ENCODE results near the gene DNASE1.
A peak's percentile ranks its signal among the peaks of the same experiment; 100 is the strongest.

DNASE1 gene

GRCh38 chr16:3610698-3611145 lies 43.8 kb upstream of the DNASE1 start:
- peak overlapping the region; percentile 94 for H3K4me3 ChIP-seq (ENCODE audit: low read depth, low read length, poor library complexity, severe bottlenecking)
- H3K36me3 ChIP-seq (ENCODE audit: insufficient read depth, low read length): peaks cover 30% of the 10 kb centered on the region

DNA sequence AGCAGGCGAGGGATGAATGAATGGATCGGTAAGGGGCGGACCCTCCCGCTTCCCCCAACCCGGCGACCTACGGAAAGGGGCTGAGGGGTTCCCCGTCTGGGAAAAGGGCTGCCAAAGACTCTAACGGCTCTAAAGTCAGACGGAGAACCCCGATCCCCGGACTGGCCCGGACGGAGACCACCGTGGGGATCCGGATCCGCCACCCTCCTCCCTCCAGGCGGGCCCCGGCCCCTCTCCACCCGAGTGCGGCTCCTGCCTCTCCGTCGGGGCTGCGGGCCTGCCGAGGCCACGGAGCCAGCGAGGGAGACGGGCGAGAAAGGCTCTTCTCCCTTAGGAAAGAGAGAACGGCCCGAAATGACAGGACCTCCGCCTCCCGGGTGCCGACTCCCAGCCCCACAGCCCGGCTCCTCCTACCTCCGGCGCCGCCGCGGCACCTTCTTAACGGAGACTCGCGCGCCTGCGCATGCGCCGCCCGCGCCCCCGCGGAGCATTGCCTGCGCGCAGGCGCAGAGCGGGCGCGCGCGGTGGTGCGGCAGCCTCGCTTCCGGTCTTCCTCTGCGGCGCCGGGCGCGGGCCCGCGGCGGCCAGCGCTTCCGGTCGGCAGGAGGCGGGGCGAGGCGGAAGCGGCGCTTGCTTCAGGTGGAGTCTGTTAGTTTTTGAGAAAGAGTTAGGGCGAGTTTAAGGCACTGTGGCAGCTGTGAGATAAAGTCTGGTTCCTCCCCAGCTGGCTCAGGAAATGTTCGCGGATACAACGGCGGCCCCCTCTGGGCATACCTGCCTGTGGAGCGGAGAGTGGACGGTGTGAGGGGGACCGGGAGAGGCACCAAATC lies 43.1 kb upstream of the DNASE1 start, which contains the start of gene SLX4:
Gene SLX4, minus strand, starts transcription at position 461 of the 830 bp plus-strand sequence. CDS start 2,642 bp downstream, outside the sequence.
- Histone ChIP-seq H3F3A (ENCODE audit: insufficient read depth, low read length) (no peaks in the 10 kb centered on the region), H3K9me2 (ENCODE audit: low read depth, low read length) (no peaks in the 10 kb centered on the region), H3K27me3 (ENCODE audit: insufficient read depth, low read length) (no peaks in the 10 kb centered on the region), H3K36me3 (ENCODE audit: insufficient read depth, low read length) (peaks cover 31% of the 10 kb centered on the region), H2AFZ (ENCODE audit: low read length) (no peak within 1 kb of the TSS), H3K4me2 (ENCODE audit: low read length) (peak within 1 kb of the TSS; percentile 95), H3K79me2 (ENCODE audit: insufficient read depth, low read length) (peaks cover 46% of the 10 kb centered on the region), H3K27ac (ENCODE audit: low read depth, low read length, poor library complexity, severe bottlenecking) (peak within 1 kb of the TSS; percentile 85), H3K9ac (ENCODE audit: low read length) (peak within 1 kb of the TSS; percentile 92), H3K4me1 (ENCODE audit: insufficient read depth, low read length, severe bottlenecking) (peaks cover 67% of the 10 kb centered on the region), H3K9me3 (ENCODE audit: low read length) (no peaks in the 10 kb centered on the region), H3K4me3 (ENCODE audit: low read depth, low read length, poor library complexity, severe bottlenecking) (peak within 1 kb of the TSS; percentile 94), H4K20me1 (ENCODE audit: insufficient read depth, low read length) (no peaks in the 10 kb centered on the region)
- TF ChIP-seq EZH2 (IDR thresholded peaks at IDR 0.05; ENCODE audit: borderline replicate concordance, low read length) (no peak), CTCF (IDR thresholded peaks at IDR 0.05; ENCODE audit: low read length) (no peak)

More at GRCh38 chr16:3610698-3611145, 43.8 kb upstream of the DNASE1 start:
- peak overlapping the region; percentile 95 for H3K4me2 ChIP-seq (ENCODE audit: low read length)
- TF ChIP-seq EZH2 (IDR thresholded peaks at IDR 0.05; ENCODE audit: borderline replicate concordance, low read length) (no peak), CTCF (IDR thresholded peaks at IDR 0.05; ENCODE audit: low read length) (no peak)
- no peak overlapping the region for H2AFZ ChIP-seq (ENCODE audit: low read length)
- no peaks in the 10 kb centered on the region for H3K27me3 ChIP-seq (ENCODE audit: insufficient read depth, low read length)
- H3K9me3 ChIP-seq (ENCODE audit: low read length): no peaks in the 10 kb centered on the region
- H3K9ac ChIP-seq (ENCODE audit: low read length): peak overlapping the region; percentile 92
- no peaks in the 10 kb centered on the region for H3K9me2 ChIP-seq (ENCODE audit: low read depth, low read length)
- H3K4me1 ChIP-seq (ENCODE audit: insufficient read depth, low read length, severe bottlenecking): peaks cover 65% of the 10 kb centered on the region
- H4K20me1 ChIP-seq (ENCODE audit: insufficient read depth, low read length): no peaks in the 10 kb centered on the region
- peak overlapping the region; percentile 53 for H3K27ac ChIP-seq (ENCODE audit: low read depth, low read length, poor library complexity, severe bottlenecking)
- peaks cover 41% of the 10 kb centered on the region for H3K79me2 ChIP-seq (ENCODE audit: insufficient read depth, low read length)
- no peaks in the 10 kb centered on the region for H3F3A ChIP-seq (ENCODE audit: insufficient read depth, low read length)

GRCh38 chr16:3612510-3613466 lies 41.7 kb upstream of the DNASE1 start:
- peak overlapping the region; percentile 92 for H3K9ac ChIP-seq (ENCODE audit: low read length)
- H4K20me1 ChIP-seq (ENCODE audit: insufficient read depth, low read length): no peaks in the 10 kb centered on the region
- H3K9me3 ChIP-seq (ENCODE audit: low read length): no peaks in the 10 kb centered on the region
- no peaks in the 10 kb centered on the region for H3K9me2 ChIP-seq (ENCODE audit: low read depth, low read length)
- H3K4me2 ChIP-seq (ENCODE audit: low read length): peak overlapping the region; percentile 78
- peak overlapping the region; percentile 94 for H3K4me3 ChIP-seq (ENCODE audit: low read depth, low read length, poor library complexity, severe bottlenecking)
- peaks cover 56% of the 10 kb centered on the region for H3K4me1 ChIP-seq (ENCODE audit: insufficient read depth, low read length, severe bottlenecking)
- no peaks in the 10 kb centered on the region for H3K27me3 ChIP-seq (ENCODE audit: insufficient read depth, low read length)
- peak overlapping the region; percentile 85 for H3K27ac ChIP-seq (ENCODE audit: low read depth, low read length, poor library complexity, severe bottlenecking)
- H3F3A ChIP-seq (ENCODE audit: insufficient read depth, low read length): no peaks in the 10 kb centered on the region
- H2AFZ ChIP-seq (ENCODE audit: low read length): no peak overlapping the region
- TF ChIP-seq EZH2 (IDR thresholded peaks at IDR 0.05; ENCODE audit: borderline replicate concordance, low read length): no peak
- no peak for TF ChIP-seq CTCF (IDR thresholded peaks at IDR 0.05; ENCODE audit: low read length)
- peaks cover 41% of the 10 kb centered on the region for H3K36me3 ChIP-seq (ENCODE audit: insufficient read depth, low read length)
- H3K79me2 ChIP-seq (ENCODE audit: insufficient read depth, low read length): peaks cover 53% of the 10 kb centered on the region
